Mucosa of stomach (tissue), 1 donor: Measurements from ENCODE around the gene TIMD4.

Experiments
- H3K27me3 ChIP-seq: one replicate; pipeline ENCODE4 v1.7.0; 2013; ENCODE audit warnings: mild to moderate bottlenecking, low read length; ENCODE audit not compliant: control insufficient read depth, insufficient read depth
- H3K36me3 ChIP-seq: one replicate; pipeline ENCODE4 v1.7.0; 2013; ENCODE audit warnings: low read length; ENCODE audit not compliant: control insufficient read depth, insufficient read depth
- H3K4me1 ChIP-seq: one replicate; pipeline ENCODE4 v1.7.0; 2013; ENCODE audit warnings: mild to moderate bottlenecking, low read length; ENCODE audit not compliant: control insufficient read depth, insufficient read depth
- H3K4me3 ChIP-seq: one replicate; pipeline ENCODE4 v1.7.0; 2013; ENCODE audit warnings: low read length
- H3K9ac ChIP-seq: one replicate; pipeline ENCODE4 v1.7.0; 2013; ENCODE audit warnings: mild to moderate bottlenecking, low read length, moderate library complexity
- H3K9me3 ChIP-seq: one replicate; pipeline ENCODE4 v1.7.0; 2013; ENCODE audit warnings: mild to moderate bottlenecking, low read length, moderate library complexity; ENCODE audit not compliant: control insufficient read depth
- donor health status: Pancreatic carcinoma.

TIMD4 gene

DNA sequence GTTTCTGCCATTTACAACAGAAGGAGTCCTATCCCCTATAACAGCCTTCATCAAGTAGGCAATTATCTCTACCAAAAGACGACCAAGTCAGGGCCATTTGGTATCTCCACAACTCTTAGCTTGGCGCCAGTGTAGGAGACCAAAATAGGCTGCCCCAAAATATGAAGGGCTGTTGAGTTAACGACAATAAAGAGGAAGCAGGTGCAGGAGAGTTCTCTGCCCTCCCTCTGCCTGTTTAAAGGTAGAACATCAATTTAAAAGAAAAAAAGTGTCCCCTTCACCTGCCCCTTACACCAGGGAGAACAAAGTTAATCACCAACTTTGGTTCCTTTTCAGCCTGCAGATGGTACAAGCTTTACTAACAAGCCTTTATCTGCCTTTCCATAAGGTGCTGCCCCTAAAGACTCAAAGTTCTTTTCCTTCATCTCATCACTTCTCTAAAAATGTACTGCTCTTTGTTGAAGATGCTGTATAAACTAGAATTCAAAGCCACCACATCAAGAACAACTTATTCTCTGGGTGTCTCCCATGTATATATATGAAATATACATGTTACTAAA is 79.6 kb downstream of the TIMD4 start:
- Histone ChIP-seq H3K27me3 (no peaks in the 10 kb centered on the region), H3K4me1 (no peaks in the 10 kb centered on the region), H3K4me3 (no peak overlapping the region), H3K9me3 (no peaks in the 10 kb centered on the region), H3K36me3 (no peaks in the 10 kb centered on the region), H3K9ac (no peak overlapping the region)

DNA sequence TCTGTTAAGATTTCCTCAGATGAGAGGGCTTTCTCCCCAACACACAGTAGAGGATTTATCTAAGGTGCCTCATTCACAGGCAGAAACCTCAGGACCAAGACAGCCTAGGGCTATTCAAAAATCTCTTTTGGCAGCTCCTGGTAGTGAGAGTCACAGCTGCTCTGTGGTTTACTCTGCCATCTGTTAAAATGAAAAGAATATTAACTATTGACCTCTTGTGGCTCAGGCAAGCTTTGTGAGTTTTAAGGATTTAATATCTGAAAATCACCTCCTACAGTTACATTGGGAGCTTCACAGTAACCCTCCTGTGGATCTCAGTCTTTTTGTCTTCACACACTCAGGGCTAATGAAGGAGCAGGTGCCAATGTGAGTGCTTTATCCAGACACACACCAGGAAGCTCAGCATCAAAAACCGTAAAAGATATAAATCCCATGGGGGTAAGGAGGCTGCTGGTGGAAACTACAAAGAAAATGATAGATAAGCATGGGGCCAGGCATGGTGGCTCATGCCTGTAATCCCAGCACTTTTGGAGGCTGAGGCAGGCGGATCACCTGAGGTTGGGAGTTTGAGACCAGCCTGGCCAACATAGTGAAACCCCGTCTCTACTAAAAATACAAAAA is 83.3 kb downstream of the TIMD4 start:
- Histone ChIP-seq H3K9me3 (no peaks in the 10 kb centered on the region), H3K27me3 (no peaks in the 10 kb centered on the region), H3K4me3 (no peak overlapping the region), H3K9ac (no peak overlapping the region), H3K4me1 (no peaks in the 10 kb centered on the region), H3K36me3 (no peaks in the 10 kb centered on the region)

- H3K4me3 ChIP-seq: no peak overlapping the region
- no peaks in the 10 kb centered on the region for H3K36me3 ChIP-seq
- no peak overlapping the region for H3K9ac ChIP-seq
- no peaks in the 10 kb centered on the region for H3K27me3 ChIP-seq
- H3K4me1 ChIP-seq: no peaks in the 10 kb centered on the region
- no peaks in the 10 kb centered on the region for H3K9me3 ChIP-seq
These were observed 91.8 kb downstream of the TIMD4 start for GRCh38 chr5:156871212-156871611.

- Histone ChIP-seq H3K4me3 (no peak overlapping the region), H3K9me3 (no peaks in the 10 kb centered on the region), H3K4me1 (no peaks in the 10 kb centered on the region), H3K9ac (no peak overlapping the region), H3K36me3 (no peaks in the 10 kb centered on the region), H3K27me3 (no peaks in the 10 kb centered on the region)
These were observed 92.6 kb downstream of the TIMD4 start for GRCh38 chr5:156870498-156870839.
